GM19025 (cell line): ENCODE results near the gene NEMP1.
"Not testable (repeated sequence)": the region's sequence is repeated elsewhere in the genome, so short reads cannot be mapped to it uniquely, and the experiment has no call there.

Experiments used
- ATAC-seq: cut with Tn5 transposase; IDR thresholded peaks from one replicate; pipeline ENCODE4 v1.9.1; 2021; ENCODE audit warnings: mild to moderate bottlenecking, low read depth, moderate library complexity; ENCODE audit not compliant: unreplicated experiment

Gene NEMP1

GRCh38 chr12:57063991-57064685 lies 14.5 kb downstream of the NEMP1 start:
- peak; percentile 94 for ATAC-seq

GRCh38 chr12:57058454-57058853 lies 20.1 kb downstream of the NEMP1 start:
- no peak for ATAC-seq

DNA sequence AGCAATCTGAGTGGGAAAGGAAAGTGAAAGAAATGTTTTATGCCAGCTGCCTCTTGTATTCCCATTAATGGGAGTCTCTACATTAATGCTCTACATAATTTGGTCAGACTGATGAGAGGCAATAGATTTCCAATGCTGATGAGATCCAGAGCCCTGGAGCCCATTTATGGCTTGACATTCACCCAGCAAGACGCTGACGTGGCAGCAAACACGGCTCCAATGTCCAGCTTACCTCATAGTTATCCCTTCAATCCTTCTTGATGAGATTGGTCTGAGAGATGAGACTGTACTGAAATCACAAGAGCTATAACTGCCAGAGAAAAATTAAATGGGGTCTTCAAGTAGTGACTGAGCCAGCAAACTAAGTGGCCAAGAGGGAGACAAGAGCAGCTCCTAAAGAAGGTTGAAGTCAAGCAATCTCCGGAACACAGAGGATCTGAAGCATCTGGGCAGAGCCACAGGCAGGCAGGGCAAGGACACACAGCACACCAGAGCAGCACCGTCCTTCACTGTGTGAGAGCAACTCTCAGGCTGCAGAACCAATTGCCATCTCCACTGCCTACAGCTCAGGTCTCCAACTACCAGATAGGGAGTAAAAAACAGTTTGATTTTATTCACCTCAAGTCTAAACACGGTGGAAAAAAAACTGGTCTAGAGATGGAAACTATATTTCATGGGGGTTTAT lies 21.4 kb downstream of the NEMP1 start:
- no peak for ATAC-seq

GRCh38 chr12:57055824-57056223 lies 22.8 kb downstream of the NEMP1 start:
- no peak for ATAC-seq

DNA sequence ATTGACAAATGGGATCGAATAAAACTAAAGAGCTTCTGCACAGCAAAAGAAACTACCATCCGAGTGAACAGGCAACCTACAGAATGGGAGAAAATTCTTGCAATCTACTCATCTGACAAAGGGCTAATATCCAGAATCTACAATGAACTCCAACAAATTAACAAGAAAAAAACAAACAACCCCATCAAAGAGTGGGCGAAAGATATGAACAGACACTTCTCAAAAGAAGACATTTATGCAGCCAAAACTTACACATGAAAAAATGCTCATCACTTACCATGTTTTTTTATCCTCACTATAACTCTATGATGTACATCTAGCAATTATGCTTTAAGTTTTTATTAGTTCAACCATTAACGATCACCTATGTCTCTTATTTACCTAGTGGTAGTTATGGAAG lies 24.7 kb downstream of the NEMP1 start:
- ATAC-seq = not testable (repeated sequence)

- ATAC-seq = not testable (repeated sequence)
These were observed 25.4 kb downstream of the NEMP1 start for GRCh38 chr12:57053146-57053545.

DNA sequence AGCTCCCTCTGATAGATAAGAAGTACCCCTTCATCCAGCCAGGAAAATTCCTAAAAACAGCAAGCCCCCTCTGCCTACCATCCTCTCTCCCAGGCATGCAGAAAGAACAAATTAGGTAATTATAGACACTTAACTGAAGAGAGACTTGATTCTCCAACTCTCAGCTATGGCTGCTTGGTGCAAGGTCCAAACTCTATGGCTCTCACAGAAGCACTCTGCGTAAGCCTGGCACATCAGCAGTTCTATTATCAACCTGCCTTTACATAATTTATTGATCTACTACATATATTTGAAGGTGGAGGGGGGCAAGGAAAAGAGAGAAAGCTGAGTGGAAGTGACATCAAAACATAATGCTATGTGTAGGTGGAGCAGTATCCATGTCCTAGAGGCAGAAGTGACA lies 27.6 kb downstream of the NEMP1 start:
- ATAC-seq = no peak

- ATAC-seq = no peak
These were observed 28.7 kb downstream of the NEMP1 start, which contains the start of gene MYO1A for GRCh38 chr12:57049890-57050289. Gene MYO1A (minus strand): TSS chr12:57050129. CDS start chr12:57048323, 1,806 bp downstream.

DNA sequence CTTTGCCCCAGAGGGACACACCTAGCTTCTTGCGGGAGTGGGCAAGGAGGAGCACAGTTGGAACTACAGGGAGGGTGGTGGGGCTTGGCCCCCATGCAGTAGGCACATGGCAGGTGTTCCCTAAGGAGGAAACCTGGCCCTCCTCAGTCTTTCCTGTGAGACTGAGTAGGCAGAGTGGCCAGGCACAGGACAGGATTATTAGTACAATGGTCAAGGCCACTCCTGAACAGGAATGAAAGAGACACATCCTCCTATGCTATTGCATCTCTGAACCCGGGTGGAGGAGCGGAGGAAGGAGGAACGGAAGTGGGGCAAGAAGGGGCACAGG lies 29.5 kb downstream of the NEMP1 start:
- ATAC-seq = no peak

DNA sequence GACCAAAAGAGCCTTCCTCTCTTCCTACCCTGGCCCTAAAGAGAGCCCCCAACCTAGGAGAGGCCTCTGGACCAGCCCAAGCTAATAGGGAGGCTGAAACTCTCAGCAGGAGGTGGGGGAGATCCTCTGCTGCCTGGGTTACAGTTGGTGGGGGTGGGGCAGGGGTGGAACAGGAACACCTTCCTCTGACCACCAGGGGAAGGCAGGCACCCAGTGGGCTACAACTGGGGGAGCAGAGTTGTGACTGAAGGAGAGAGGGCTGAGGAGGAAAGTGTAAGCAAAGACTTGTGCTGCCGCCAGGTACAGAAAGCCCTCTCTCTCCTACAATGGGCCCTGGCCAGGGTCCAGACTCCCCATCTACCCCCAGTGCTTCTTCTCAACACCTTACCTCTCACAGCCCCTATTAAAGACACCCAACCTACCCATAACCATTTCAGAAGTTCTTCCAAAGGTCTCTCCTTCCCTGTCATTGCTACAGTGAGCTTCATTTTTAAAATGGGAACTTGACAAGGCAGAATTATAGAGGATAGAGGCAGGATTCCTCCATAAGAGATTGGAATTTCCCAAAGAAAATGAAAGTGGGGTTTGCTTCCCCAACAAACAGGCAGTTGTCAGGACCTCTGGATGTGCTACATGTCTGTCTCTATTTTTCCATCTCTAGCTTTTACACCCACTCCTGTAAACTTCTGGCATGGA lies 30.0 kb downstream of the NEMP1 start:
- ATAC-seq = no peak

DNA sequence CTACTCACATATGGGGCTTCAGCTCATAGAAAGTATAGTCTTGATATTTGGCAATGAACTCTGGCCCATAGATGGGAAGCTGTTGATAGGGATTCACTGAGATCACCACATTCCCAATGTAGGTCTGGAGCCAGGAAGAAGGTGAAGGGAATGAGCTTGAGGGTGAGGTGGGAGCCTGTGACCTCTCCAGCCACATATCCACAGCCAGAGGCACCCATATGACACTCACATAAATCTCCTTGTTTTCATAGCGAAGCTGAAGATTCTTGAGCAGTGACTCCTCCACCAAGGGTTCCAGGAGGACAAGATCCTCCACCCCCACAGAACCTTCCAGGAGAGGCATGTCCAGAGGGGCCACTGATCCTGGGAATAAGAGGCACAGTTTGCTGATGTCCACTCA lies 30.6 kb downstream of the NEMP1 start:
- ATAC-seq = no peak

GRCh38 chr12:57046947-57047890 lies 31.4 kb downstream of the NEMP1 start:
- ATAC-seq = no peak

GRCh38 chr12:57046086-57046791 lies 32.4 kb downstream of the NEMP1 start:
- ATAC-seq = no peak

- ATAC-seq = no peak
These were observed 33.7 kb downstream of the NEMP1 start for GRCh38 chr12:57044889-57045288.

- ATAC-seq = no peak
These were observed 34.1 kb downstream of the NEMP1 start for GRCh38 chr12:57044468-57044867.

DNA sequence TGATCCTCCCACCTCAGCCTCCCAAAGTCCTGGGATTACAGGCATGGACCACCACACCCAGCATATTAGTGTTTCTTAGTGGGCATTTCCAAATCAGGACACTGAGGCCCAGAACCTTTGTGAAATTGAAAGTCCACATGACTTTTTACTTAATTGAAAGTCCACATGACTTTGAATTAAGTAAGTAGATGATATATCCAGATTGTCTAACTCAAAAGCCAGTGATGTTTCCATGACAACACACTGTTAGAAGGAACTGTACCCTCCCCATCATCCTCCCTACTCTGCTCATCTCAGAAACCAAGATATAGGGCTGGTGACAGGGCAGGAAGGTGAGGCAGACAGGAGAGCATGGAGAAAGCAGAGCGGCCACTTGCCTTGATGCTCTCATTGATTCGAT lies 35.9 kb downstream of the NEMP1 start:
- no peak for ATAC-seq

- no peak for ATAC-seq
These were observed 37.8 kb downstream of the NEMP1 start for GRCh38 chr12:57040750-57041149.

DNA sequence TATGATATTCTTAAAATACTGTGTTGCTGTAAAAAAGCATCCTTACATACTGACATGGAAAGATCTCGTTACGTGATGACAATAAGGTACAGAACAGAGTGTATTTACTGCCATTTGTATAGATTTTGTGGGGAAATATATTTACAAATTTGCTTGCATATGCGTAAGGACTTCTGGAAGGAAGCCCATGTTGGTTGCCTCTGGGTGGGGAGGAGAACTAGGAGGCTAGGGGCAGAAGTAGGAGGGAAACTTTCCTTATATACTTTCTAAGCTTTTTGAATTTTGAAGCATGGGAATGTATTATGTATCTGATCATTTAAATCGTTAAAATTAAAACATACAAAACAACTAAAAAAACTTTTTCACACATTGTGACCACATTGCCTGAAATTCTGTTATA lies 38.4 kb downstream of the NEMP1 start:
- ATAC-seq = no peak

GRCh38 chr12:57039016-57039798 lies 39.4 kb downstream of the NEMP1 start:
- no peak for ATAC-seq
